MM.1S (cell line): ENCODE measurements around the gene PCCA.

Source experiments
- CTCF ChIP-seq: fragments of 300-600 bp; sonication (generic); IDR thresholded peaks from 2 replicates; pipeline ENCODE4 v1.5.1; 2016; ENCODE audit warnings: antibody characterized with exemption, low read length, mixed read lengths
- EZH2 ChIP-seq: fragments of 300-600 bp; sonication (generic); optimal IDR thresholded peaks from 2 replicates; pipeline ENCODE3; 2017; ENCODE audit warnings: low read depth, mild to moderate bottlenecking, antibody characterized with exemption, low read length, mixed read lengths
- EZH2phosphoT487 ChIP-seq: fragments of 300-600 bp; sonication (generic); IDR thresholded peaks from 2 replicates; pipeline ENCODE4 v1.6.1; 2018; ENCODE audit warnings: antibody characterized with exemption, low read length

- TF ChIP-seq EZH2 = no peak
- no peak for TF ChIP-seq CTCF
- TF ChIP-seq EZH2phosphoT487 = no peak
Measured at GRCh38 chr13:100565286-100565685, 476.4 kb downstream of the PCCA start.
